Left lung (tissue), 10 donors: ENCODE data around the gene INCA1. TPM values are rescaled to one million over a fixed set of nuclear protein-coding genes. Genes with fewer than 3 reads are reported as not detected.

Experiments used
- ATAC-seq: fragments of 200-7000 bp; cut with Tn5 transposase; one replicate; pipeline ENCODE4 v1.9.1; 2020; ENCODE audit warnings: moderate library complexity
- DNase-seq, 4 donors: peaks; one replicate each; pipeline ENCODE4 v3.0.0-alpha.2; 2013 to 2020
- H3K27ac ChIP-seq, 2 donors: fragments of 200-600 bp; sonication (generic) in 1 of 2; one replicate each; pipeline versions ENCODE4 v1.5.0 to v1.8.0; 2020 to 2021
- H3K27me3 ChIP-seq, 2 donors: fragments of 200-600 bp; sonication (generic) in 1 of 2; one replicate each; pipeline versions ENCODE4 v1.5.0 to v1.8.0; 2020 to 2021
- H3K36me3 ChIP-seq, 2 donors: fragments of 200-600 bp; sonication (generic) in 1 of 2; one replicate each; pipeline versions ENCODE4 v1.5.0 to v1.8.0; 2020 to 2021
- H3K4me1 ChIP-seq, 2 donors: fragments of 200-600 bp; one replicate each; pipeline ENCODE4 v1.8.0; 2021
- H3K4me3 ChIP-seq, 2 donors: fragments of 200-600 bp; sonication (generic) in 1 of 2; one replicate each; pipeline versions ENCODE4 v1.5.0 to v1.8.0; 2020 to 2021; ENCODE audit warnings: mild to moderate bottlenecking in 1 of 2
- H3K9me3 ChIP-seq, 2 donors: fragments of 200-600 bp; sonication (generic) in 1 of 2; one replicate each; pipeline versions ENCODE4 v1.5.0 to v1.8.0; 2020 to 2021
- intact Hi-C, 2 donors: fragments of 100-400 bp; cut with DNase I; formaldehyde crosslinking; loops; one replicate each; pipeline versions ENCODE4 v1.11.2 to v1.14.2; 2022
- polyA plus RNA-seq, 6 donors: library from polyadenylated mRNA; unstranded; fragments of 120-200 nt; gene quantifications; one replicate each; pipeline ENCODE4 v1.2.1, GENCODE V29; 2013; ENCODE audit not compliant: insufficient read length in 6 of 6
- total RNA-seq, 2 donors: library from RNA; stranded (reverse); fragmentation: NEBNext Ultra II Directional; extraction: Animal tissue kit (Norgen Biotek cat#: 25700); gene quantifications; one replicate each; pipeline ENCODE4 v1.2.1, GENCODE V29; 2021
- TF ChIP-seq, protein P1 (sequence below), 2 donors: fragments of 200-600 bp; sonication (generic) in 1 of 2; IDR thresholded peaks; one replicate each; pipeline versions ENCODE4 v1.5.0 to v1.8.0; 2021; ENCODE audit warnings: antibody characterized with exemption in 2 of 2
- donor health status: DM: no; HTN: yes; CAD: no.
- donor health status: DM: no; HTN: no; CAD: no.

Gene INCA1
- total and polyA plus RNA-seq, 8 donors, result 1.0 to 11.5 (median 8.6) TPM

DNA sequence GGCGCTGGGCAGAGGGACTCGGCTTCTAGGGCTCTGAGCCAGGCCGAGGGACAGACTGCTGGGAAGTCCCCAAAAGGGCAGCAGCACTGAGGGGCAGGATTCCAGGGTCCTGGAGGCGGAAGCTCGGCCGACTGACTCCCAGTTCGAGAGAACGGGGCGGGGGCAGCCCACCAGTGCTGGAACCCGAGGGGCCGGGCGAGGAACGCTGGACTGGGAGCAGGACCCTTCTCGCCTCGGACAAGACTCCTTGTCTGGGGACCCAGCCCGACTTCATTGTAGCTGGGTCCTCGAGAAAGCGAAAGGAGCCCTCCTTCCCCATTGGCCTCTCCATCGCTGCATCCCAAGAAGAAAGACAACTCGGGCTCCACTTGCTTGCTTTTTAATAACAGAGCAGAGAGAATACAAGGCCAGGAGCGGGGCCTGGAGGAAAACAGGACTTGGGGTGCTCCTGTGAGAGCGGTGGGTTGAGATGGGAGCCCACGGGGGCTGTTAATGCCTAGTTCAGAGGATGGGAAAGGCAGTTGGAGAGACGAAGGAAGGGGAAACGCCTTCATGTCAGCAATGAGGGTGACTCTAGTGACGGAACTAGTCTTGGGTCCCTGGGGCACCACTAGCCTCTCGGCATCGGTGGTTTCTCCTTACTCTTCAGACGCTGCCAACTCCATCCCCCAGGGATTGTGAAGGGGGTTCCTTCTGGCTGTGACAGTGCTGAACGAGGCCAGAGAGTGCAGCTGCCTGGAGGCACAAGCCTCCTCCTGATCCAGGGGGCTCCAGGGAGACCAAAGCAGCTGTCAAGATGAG is 9.4 kb downstream of the INCA1 start:
- H3K27me3 ChIP-seq, result no peaks in the 10 kb centered on the region

DNA sequence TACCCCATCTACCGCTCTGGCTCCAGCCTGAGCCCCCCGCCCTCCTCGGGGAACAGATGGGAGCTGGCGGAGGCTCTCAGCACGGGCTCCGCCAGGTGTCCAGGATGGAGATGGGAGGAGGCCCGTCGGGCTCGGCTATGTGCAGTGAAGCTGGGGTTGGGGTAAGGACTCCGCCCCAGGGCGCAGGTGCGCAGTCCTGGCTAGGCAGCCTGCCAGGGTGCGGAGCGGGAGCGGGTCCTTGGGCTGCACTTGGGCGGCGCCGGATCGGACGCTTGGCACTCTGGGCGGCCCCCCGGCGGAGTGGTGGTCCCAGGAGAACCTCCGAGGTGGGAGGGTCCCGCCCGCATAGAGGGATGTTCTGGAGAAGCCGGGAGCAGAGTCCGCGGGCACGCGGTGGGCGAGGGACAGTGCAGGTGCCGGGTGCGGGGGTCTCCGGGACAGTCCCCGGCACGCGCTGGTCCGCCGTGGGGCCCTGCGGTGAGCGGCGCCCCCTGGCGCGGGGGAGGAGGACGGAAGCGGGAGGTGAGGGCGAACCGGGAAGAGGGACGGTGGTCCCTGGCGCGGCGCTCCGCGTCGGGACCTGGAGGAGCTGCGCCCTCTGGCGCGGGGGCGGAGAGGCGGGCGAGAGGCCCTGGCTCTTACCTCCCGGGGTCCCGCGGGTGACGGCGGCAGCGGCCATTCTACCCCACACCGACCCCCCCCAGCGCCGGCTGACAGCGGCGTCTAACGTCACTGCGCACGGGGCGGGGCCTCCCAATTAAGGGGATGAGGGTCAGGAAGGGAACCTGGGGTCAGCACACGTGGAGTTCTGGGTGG is 10.2 kb downstream of the INCA1 start, which contains the start of gene CAMTA2:
Gene CAMTA2, minus strand, starts transcription at position 725 of the 816 bp plus-strand sequence. CDS start 1,453 bp downstream, outside the sequence.
- no peaks in the 10 kb centered on the region for H3K27me3 ChIP-seq
- DNase-seq, result peak; percentile 82 to 99 (median 88)
- intact Hi-C loops, result loop anchor here in 1 of 2 donors (10.0 kb wide), 1 partner anchor 78 kb away; no protein-coding TSS in a partner anchor
- H3K4me3 ChIP-seq, result peak within 1 kb of the TSS; percentile 94 to 98
- peak; percentile 94 for ATAC-seq
- TF ChIP-seq, protein P1, sequence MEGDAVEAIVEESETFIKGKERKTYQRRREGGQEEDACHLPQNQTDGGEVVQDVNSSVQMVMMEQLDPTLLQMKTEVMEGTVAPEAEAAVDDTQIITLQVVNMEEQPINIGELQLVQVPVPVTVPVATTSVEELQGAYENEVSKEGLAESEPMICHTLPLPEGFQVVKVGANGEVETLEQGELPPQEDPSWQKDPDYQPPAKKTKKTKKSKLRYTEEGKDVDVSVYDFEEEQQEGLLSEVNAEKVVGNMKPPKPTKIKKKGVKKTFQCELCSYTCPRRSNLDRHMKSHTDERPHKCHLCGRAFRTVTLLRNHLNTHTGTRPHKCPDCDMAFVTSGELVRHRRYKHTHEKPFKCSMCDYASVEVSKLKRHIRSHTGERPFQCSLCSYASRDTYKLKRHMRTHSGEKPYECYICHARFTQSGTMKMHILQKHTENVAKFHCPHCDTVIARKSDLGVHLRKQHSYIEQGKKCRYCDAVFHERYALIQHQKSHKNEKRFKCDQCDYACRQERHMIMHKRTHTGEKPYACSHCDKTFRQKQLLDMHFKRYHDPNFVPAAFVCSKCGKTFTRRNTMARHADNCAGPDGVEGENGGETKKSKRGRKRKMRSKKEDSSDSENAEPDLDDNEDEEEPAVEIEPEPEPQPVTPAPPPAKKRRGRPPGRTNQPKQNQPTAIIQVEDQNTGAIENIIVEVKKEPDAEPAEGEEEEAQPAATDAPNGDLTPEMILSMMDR (IDR thresholded peaks at IDR 0.05), result peak; percentile 69 to 72
- peaks cover 0 to 26% of the 10 kb centered on the region in 2 donors for H3K36me3 ChIP-seq
- H3K27ac ChIP-seq, result peak within 1 kb of the TSS; percentile 94
- H3K4me1 ChIP-seq, result peaks cover 17 to 42% of the 10 kb centered on the region in 2 donors
- no peaks in the 10 kb centered on the region for H3K9me3 ChIP-seq

More for the DNA sequence above, 9.4 kb downstream of the INCA1 start:
- Histone ChIP-seq H3K9me3 (no peaks in the 10 kb centered on the region), H3K4me3 (peak overlapping the region; percentile 94 to 98), H3K4me1 (peaks cover 17 to 34% of the 10 kb centered on the region in 2 donors), H3K36me3 (peaks cover 0 to 17% of the 10 kb centered on the region in 2 donors), H3K27ac (peak overlapping the region; percentile 94)
- peak; percentile 4 for ATAC-seq
- TF ChIP-seq, protein P1 (IDR thresholded peaks at IDR 0.05), result no peak
- no peak for DNase-seq
- intact Hi-C loops, result loop anchor here in 1 of 2 donors (10.0 kb wide), 1 partner anchor 77 kb away; no protein-coding TSS in a partner anchor

DNA sequence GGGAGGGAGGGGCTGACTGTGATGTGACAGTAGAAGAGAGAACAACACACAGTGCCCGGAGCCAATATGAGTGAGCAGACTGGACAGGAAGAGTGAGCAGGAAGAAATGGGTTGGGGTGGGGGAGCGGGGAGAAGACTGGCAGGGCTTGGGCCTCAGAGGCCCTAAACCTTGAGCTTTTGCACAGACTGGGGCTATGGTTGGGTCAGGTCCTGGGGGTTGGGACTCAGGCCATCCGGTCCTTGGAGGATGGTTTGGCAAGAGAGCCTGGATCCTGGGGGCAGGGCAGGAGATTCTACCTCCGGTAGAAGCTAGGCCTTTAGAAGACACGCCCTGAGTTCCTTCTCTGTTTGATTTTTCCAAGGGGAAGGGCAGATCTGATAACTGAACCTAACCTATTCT is 10.9 kb downstream of the INCA1 start:
- intact Hi-C loops, result loop anchor here in 1 of 2 donors (10.0 kb wide), 1 partner anchor 78 kb away; no protein-coding TSS in a partner anchor
- ATAC-seq (peak; percentile 5), DNase-seq (no peak)

DNA sequence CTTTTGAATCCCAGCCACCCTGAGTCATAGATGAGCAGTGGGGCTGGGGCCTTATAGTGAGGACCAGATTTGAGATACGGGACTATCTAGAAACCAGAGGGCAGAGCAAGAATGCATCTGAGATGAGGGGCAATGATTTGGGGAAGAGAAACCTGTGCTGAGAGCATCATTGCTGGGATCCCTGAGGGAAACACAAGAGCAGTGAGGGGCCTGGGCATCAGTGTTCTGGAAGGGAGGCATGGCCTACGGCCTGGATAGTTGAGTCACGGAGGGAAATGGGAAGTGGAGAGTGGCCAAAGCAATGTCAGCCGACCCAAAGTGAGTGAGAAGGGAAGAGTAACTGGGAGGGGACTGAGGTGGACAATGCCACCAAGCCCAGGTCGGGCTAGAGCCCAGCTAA is 15.0 kb downstream of the INCA1 start:
- peaks cover 0 to 73% of the 10 kb centered on the region in 2 donors for H3K36me3 ChIP-seq
- TF ChIP-seq, protein P1 (IDR thresholded peaks at IDR 0.05), result no peak
- H3K27me3 ChIP-seq, result no peaks in the 10 kb centered on the region
- no peaks in the 10 kb centered on the region for H3K9me3 ChIP-seq
- no peak for DNase-seq
- ATAC-seq, result no peak
- peak overlapping the region in 1 of 2 donors; percentile 37 for H3K27ac ChIP-seq
- H3K4me3 ChIP-seq, result no peak overlapping the region
- H3K4me1 ChIP-seq, result peaks cover 12 to 69% of the 10 kb centered on the region in 2 donors
- intact Hi-C loops, result loop anchor here in 1 of 2 donors (10.0 kb wide), 1 partner anchor 82 kb away; no protein-coding TSS in a partner anchor

More for the DNA sequence above, 10.9 kb downstream of the INCA1 start:
- H3K4me1 ChIP-seq, result peaks cover 17 to 49% of the 10 kb centered on the region in 2 donors
- TF ChIP-seq, protein P1 (IDR thresholded peaks at IDR 0.05), result no peak
- no peaks in the 10 kb centered on the region for H3K9me3 ChIP-seq
- peak overlapping the region; percentile 94 for H3K27ac ChIP-seq
- H3K27me3 ChIP-seq, result no peaks in the 10 kb centered on the region
- peak overlapping the region; percentile 94 to 98 for H3K4me3 ChIP-seq
- peaks cover 0 to 33% of the 10 kb centered on the region in 2 donors for H3K36me3 ChIP-seq
